Measurements from ENCODE around the gene KRTAP10-4.
"Not testable (repeated sequence)": the region's sequence is repeated elsewhere in the genome, so short reads cannot be mapped to it uniquely, and the experiment has no call there.

Gene KRTAP10-4

GRCh38 chr21:44573630-44574456, at the start of gene KRTAP10-4:
TSS of gene KRTAP10-4 (plus strand) at chr21:44573729. CDS start at chr21:44573759, 30 bp downstream.
- DNase-seq (ENCODE audit: low read depth): not testable (repeated sequence)

DNA sequence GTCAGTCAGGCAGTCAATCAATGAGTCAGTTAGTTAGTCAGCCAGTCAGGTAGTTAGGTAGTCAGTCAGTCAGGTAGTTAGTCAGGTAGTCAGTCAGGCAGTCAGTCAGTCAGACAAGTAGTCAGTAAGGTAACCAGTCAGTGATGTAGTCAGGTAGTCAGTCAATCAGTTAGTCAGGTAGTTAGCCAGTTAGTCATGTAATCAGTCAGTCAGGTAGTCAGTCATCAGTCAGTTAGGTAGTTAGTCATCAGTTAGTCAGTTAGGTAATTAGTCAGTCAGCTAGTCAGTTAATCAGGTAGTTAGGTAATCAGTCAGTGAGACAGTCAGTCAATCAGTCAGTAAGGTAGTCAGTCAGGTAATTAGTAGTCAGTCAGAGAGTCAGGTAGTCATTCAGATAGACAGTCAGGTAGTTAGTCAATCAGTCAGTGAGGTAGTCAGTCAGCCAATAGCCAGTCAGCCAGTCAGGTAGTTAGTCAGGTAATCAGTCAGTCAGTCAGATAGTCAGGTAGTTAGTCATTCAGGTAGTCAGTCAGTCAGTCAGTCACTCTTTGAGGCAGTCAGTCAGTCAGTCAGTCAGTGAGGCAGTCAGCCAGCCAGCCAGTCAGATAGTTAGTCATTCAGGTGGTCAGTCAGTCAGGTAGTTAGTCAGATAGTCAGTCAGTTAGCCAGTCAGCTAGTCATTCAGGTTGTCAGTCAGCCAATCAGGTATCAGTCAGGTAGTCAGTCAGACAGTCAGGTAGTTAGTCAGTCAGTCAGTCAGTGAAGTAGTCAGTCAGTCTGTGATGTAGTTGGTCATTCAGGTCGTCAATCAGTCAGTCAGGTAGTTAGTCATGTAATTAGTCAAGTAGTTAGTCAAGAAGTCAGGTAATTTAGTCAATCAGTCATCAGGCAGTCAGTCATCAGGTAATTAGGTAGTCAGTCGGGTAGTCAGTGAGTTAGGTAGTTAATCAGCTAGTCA, 48.8 kb upstream of the KRTAP10-4 start:
- no peak for DNase-seq (ENCODE audit: low read depth)

DNA sequence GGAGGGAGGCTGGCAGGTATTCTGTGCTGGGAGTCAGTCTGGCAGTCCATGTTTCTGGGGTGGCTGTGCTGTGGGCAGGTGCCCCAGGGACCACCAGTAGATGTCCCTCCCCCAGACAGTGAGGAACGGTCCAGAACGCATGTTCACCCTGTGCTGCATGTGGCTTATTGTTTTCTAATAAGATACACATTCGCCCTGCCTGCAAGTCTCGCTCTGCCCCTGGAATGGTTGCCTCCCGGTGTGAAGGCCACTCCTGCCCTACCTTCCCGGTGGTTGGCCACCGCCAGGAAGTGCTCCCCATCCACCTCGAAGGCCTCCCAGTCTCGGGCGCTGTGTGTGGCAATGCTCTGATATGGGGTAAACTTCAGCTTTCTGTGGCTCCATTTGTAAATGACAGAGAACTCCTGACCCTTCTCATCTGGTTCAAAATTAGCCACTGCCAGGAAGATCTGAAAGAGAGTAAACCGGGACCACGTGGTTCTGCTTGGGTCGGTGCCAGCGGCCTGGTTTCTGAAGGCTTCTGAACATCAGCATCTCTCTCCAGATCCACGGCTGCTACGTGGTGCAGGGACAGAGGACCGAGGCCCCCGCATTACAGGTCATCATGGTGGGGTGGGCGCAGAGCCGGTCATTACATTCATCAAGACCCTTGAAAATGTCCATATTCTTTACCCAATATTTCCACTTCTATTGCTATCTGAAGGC, 48.0 kb upstream of the KRTAP10-4 start:
- no peak for DNase-seq (ENCODE audit: low read depth)

DNA sequence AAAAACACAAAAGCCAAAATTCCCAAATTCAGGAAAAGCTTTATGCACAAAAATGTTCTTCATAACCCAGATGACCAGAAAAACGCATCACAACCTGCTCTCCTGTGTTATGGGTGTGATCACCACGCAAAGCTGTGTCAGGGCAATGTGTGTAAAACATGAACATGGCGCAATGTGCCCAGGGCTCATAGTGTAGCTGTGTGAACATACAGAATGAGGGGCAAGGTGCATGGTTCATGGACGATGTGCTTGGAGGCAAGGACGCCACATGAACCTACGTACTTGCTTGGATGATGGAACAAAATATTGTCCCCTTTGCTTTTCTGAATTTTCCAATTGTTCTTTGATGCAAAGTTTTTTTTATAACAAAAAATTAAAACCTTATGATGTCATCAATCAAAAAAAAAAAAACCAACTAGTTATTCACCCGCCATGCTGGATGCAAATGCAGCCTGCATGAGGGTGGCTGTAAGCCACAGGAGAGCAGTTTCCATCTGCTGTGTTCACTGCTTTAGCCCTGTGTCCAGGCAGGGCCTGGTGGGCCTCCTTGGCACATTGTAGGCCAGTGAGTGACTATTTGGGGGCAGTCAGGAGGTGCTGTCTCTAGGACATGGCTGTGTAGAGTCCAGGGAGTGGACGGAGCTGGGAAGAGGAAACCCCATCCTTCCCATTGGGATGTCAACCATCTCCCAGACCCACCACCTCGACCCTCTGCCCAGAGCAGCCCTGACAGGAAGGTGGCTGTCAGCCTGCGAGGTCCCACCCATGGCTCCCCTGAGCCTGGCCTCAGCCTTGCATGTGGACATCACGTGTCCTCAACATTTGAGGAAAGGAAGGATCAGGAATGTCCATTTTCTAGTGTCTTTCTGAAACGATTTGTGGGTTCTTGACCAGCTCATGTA, 47.2 kb upstream of the KRTAP10-4 start:
- no peak for DNase-seq (ENCODE audit: low read depth)

GRCh38 chr21:44527156-44527982, 46.2 kb upstream of the KRTAP10-4 start:
- DNase-seq (ENCODE audit: low read depth): no peak

- DNase-seq (ENCODE audit: low read depth): no peak
Observed at GRCh38 chr21:44527983-44528633, 45.4 kb upstream of the KRTAP10-4 start.

- no peak for DNase-seq (ENCODE audit: low read depth)
Observed at GRCh38 chr21:44528634-44528995, 44.9 kb upstream of the KRTAP10-4 start.

- no peak for DNase-seq (ENCODE audit: low read depth)
Observed at GRCh38 chr21:44529011-44529421, 44.5 kb upstream of the KRTAP10-4 start.

GRCh38 chr21:44529503-44530125, 43.9 kb upstream of the KRTAP10-4 start:
- no peak for DNase-seq (ENCODE audit: low read depth)

DNA sequence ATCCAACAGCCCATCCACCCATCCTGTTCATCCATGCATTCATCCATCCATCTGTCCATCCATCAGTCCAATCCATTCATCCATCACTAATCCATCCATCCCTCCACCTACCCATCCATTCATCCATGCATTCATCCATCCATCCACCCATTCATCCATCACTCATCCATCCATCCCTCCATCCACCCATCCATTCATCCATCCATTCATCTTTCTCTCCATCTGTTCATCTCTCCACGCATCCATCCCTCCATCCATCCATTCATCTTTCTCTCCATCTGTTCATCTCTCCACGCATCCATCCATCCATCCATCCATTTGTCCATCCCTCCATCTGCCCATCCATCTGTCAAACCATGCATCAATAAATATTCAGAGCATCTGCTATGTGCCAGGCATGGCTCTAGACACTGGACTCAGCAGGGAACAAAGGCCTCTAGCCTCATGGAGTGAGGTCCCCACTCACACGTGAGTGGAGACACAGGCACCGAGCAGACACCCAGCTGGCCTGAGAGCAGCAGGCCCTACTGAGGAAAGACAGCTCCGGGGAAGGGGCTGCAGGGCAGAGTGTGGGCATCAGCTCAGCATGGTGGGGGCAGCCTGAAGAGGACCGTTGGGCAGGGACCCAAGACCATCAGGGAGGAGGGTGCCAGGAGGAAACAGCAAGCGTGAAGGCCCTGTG, 43.2 kb upstream of the KRTAP10-4 start:
- no peak for DNase-seq (ENCODE audit: low read depth)

- DNase-seq (ENCODE audit: low read depth): no peak
Observed at GRCh38 chr21:44530903-44531605, 42.5 kb upstream of the KRTAP10-4 start.

GRCh38 chr21:44531606-44532564, 41.6 kb upstream of the KRTAP10-4 start:
- DNase-seq (ENCODE audit: low read depth): no peak

DNA sequence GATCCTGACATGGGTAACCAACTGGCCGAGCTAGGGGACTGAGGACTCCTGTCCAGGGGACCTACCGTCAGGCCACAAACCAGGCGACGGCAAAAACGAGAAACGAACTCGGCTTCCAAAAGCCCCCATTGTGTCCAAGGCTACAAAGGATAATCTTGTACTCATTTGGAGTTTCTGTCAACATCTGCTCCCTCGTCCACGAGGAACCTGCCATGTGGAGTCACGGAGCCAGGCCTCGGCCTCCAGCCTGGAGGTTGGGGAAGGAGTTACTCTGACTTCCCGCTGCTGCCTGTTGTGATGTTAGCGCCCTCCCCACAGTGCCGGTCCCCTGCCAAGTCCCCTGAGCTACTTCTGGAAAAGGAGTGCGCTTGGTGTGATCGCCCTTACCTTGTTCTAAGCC, 40.8 kb upstream of the KRTAP10-4 start:
- no peak for DNase-seq (ENCODE audit: low read depth)

DNA sequence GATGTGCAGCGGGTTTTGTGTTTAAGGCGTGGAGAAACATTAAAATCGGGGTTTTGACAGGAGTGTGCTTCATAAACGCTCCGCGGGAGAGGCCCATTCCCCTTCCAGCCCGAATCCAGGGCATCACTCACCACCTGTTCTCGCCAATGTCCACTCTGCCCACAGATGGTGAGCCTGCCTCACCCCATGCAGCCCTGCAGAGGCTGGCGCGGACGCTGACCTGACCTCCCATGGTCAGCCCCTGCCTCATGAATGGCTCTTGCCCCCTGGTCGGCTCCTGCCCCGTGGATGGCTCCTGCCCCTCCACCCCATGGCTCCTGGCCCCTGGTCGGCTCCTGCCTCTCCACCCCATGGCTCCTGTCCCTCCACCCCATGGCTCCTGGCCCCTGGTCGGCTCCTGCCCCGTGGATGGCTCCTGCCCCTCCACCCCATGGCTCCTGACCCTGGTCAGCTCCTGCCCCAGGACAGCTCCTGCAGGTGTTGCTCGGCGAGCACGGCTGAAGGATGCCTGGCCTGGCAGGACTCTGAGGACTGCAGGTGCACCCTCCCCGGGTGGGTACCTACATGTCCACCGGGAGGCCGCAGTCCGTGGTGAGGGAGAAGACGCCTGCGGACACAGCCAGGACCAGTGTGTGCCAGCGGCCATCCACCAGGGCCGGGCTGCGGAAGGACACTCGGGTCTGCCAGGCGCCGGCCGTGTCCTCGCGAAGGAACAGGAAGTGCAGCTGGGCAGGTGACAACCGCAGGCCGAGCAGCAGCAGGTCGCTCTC, 40.2 kb upstream of the KRTAP10-4 start:
- no peak for DNase-seq (ENCODE audit: low read depth)

- no peak for DNase-seq (ENCODE audit: low read depth)
Observed at GRCh38 chr21:44533891-44534627, 39.5 kb upstream of the KRTAP10-4 start.

Data from stimulated activated CD8-positive, alpha-beta memory T cell treated with anti-CD3 and anti-CD28 coated beads, Interleukin-12 subunit alpha, Interleukin-12 subunit beta, amount 100 ng/mL, for 1 hour (primary cell).